Measurements from ENCODE around the gene OPCML.

OPCML gene

DNA sequence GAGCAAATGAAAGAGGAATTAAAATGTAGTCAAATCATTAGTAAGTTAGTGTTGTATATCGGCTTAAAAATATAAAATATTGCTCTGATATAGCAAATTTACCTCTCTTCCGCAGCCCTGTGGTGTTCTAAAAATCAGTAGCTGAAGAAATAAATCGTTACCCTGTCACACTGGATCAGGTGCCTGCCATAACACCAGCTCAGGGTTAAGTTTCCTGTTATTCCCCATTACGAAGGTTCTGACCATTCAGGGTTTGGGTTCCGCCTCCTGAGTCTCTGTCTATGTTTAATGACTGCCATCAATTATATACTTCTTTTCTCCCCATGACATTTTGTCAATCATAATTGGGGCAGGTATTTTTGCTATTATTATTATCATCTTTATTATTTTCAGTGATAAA lies 658.5 kb downstream of the OPCML start:
- no peak for DNase-seq (ENCODE audit: extremely low read depth in 1 of 2, low read depth in 1 of 2)

DNA sequence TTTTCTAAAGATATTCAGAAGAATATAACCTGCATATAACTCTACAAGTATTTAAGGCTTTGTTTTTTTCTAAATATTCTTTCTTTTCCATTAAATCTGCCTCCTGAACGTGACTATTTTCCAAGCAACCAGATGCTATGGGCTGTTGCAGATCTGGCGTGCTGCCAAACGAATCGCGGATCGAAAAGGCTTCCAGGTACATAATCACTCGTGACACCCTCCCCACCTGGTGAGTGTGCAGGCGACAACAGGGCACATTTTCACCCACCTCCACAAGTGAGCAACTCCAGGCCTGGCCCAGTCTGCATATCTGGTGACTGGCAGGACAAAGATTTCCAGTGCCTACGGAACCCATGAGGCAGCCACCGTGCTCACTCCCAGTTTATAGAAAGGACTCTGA lies 660.1 kb downstream of the OPCML start:
- no peak for DNase-seq (ENCODE audit: extremely low read depth in 1 of 2, low read depth in 1 of 2)

- DNase-seq (ENCODE audit: extremely low read depth in 1 of 2, low read depth in 1 of 2), result no peak
Measured at GRCh38 chr11:132866783-132867545, 665.3 kb downstream of the OPCML start.

GRCh38 chr11:132865623-132866022 lies 666.7 kb downstream of the OPCML start:
- no peak for DNase-seq (ENCODE audit: extremely low read depth in 1 of 2, low read depth in 1 of 2)

DNA sequence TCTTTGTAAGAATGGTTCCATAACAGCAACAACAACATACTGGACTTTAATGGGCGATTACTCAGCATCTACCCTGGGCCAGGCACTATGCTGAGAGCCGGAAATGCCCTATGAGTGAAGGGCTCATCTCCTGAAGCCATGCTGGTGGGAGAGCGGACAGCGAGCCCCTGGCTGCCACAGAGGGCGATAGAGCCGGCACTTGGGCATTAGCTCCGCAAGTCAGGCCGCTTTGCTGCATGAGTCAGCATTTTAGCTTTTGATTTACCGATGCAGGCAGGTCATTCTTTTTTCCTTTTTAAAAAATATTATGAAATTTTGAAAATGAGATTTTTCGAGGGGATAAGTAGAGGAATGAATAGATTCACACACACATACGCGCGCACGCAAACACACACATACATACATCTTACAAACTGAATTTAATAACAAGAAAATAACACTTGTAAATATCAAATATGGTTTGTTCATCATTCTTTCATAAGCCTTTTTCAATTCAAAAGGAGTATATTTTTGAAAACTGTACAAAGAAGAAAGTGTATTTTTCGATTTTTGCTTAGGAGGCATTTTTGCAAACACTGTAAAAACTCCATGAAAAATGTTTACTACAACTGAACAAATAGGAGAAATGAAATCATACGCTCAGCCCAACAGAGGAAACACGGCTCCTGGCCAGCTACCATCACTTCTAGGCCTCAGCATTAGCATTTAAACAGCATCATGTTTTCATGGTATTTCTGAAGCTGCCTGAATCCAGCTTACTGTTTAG lies 667.3 kb downstream of the OPCML start:
- no peak for DNase-seq (ENCODE audit: extremely low read depth in 1 of 2, low read depth in 1 of 2)

- DNase-seq (ENCODE audit: extremely low read depth in 1 of 2, low read depth in 1 of 2), result no peak
Measured at GRCh38 chr11:132862933-132863332, 669.4 kb downstream of the OPCML start.

DNA sequence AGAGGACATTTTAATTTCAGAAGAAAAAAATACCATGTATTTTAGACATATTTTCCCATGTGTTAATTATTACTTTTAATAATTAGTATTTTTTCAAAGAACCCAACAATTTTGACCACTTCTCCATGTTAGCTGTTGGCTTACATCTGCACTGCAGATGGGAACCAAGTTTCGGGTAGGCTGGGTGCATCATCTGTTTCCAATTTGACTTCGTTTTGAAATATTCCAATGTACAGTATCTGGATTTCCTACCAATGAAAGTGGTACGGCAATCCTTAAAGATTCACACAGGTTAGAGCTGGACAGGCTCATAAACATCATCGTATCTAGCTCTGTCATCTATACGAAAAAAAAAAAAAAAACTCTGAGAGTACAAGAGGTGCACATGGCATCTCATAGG lies 670.2 kb downstream of the OPCML start:
- DNase-seq (ENCODE audit: extremely low read depth in 1 of 2, low read depth in 1 of 2), result no peak

- no peak for DNase-seq (ENCODE audit: extremely low read depth in 1 of 2, low read depth in 1 of 2)
Measured at GRCh38 chr11:132859306-132859705, 673.0 kb downstream of the OPCML start.

DNA sequence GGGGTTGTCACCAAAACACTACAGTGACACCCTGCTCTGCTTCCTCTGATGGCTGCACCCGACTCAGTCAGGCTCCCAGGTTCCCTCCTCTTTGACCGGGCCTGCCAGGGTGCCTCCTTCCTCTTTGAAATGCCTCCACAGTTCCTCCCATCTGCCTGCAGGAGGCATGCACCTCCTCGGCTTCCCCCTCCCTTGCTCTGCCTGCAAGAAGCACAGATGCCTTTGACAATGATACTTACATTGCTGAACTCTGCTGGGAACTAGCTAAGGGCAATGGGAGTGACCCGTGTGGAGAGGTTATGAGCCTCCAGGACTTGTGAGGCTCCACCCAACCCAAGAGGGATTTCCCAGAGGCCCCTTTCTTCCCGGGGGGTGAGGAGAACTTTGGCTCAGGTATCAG lies 674.1 kb downstream of the OPCML start:
- DNase-seq (ENCODE audit: extremely low read depth in 1 of 2, low read depth in 1 of 2), result no peak

- DNase-seq (ENCODE audit: extremely low read depth in 1 of 2, low read depth in 1 of 2), result no peak
Measured at GRCh38 chr11:132856032-132856431, 676.3 kb downstream of the OPCML start.

GRCh38 chr11:132855516-132855915 lies 676.8 kb downstream of the OPCML start:
- no peak for DNase-seq (ENCODE audit: extremely low read depth in 1 of 2, low read depth in 1 of 2)

DNA sequence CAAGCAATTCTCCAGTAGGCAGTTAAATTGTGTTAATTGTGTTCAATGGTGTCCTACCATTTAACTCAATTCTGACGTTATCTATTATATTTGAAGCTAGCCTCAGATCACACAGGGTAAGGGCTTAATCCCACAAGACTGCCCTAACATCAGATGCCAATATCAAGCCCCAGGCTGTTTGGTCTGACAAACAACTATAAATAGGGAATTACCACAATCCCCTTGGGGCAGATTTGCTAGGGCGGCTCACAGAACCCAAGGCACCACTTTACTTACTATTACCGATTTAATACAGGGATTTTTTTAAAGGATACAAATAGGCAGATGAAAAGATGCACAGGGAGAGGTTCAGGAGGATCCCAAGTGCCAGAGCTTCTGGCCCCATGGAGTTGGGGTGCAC lies 678.4 kb downstream of the OPCML start:
- DNase-seq (ENCODE audit: extremely low read depth in 1 of 2, low read depth in 1 of 2), result no peak

- no peak for DNase-seq (ENCODE audit: extremely low read depth in 1 of 2, low read depth in 1 of 2)
Measured at GRCh38 chr11:132852361-132852760, 679.9 kb downstream of the OPCML start.

GRCh38 chr11:132851247-132851646 lies 681.1 kb downstream of the OPCML start:
- DNase-seq (ENCODE audit: extremely low read depth in 1 of 2, low read depth in 1 of 2), result no peak

- DNase-seq (ENCODE audit: extremely low read depth in 1 of 2, low read depth in 1 of 2), result no peak
Measured at GRCh38 chr11:132850266-132850665, 682.0 kb downstream of the OPCML start.

GRCh38 chr11:132848336-132848735 lies 684.0 kb downstream of the OPCML start:
- no peak for DNase-seq (ENCODE audit: extremely low read depth in 1 of 2, low read depth in 1 of 2)

DNA sequence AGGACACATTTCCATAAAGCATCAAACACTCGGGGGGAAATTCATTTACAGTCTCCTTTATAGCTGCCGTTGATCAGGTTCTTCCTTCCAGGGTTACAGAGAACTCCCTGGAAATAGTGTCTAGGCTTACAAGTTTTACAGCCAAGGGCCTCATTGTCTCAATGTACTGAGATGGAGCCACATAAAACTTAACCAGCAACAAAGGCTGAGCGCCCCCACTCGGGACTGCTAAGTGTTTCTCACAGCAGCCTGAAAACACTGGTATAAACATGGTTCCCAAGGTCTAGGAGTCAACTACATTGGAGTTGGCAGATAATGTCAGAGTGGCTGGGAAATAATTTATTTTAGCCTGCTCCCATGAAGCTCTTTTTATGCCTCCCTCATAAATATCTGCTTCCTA lies 686.2 kb downstream of the OPCML start:
- no peak for DNase-seq (ENCODE audit: extremely low read depth in 1 of 2, low read depth in 1 of 2)

DNA sequence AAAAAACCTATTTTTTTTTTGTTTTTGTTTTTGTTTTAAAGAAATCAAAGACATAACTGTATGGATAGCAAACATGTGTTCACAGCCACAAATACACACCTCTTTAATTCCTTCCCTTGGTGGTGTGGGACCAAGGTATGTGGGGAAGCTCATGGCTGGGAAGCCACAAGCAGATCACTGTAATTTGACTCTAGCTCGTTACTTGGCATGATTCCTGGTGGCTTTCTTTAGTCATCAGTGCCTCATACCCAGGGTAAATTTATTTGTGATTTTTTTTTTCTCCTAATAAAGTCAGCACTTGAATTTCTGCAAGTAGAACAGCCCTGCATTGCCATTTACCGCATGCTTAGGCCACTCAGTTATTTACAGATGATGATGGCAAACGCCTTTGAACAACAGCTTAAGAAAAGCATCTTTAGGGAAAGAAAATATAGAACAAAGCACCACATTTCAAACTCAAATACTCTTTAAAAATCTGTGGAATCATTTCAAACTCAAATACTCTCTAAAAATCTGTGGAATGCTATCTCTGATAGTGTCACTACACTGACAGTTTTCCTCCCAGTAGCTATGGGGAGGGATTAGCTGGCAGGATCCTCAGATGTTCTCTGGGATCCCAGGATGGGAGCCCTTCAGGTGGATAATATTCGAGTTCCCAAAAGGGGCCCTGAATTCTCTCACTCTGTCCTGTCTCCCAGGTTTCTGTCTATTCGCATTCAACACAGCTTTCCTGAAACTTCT lies 687.2 kb downstream of the OPCML start:
- no peak for DNase-seq (ENCODE audit: extremely low read depth in 1 of 2, low read depth in 1 of 2)

DNA sequence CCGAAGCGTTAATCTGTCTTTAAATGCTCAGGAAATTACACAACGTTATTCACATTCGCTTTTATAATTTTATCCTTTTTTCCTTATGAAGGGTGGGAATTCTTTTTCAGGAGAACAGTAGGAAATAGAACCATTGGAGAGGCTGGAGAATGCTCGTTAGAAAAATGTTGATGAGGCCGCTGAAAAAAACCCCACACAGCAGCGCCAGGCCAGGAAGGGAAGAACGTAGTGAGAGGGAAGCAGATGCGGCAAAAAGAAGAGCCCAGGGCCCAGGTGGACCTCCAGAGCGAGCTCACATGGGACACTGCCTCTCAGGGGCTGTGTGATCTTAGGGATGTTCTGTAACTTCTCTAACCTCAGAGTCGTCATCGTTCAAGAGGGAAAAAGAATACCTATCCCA lies 691.6 kb downstream of the OPCML start:
- no peak for DNase-seq (ENCODE audit: extremely low read depth in 1 of 2, low read depth in 1 of 2)

DNA sequence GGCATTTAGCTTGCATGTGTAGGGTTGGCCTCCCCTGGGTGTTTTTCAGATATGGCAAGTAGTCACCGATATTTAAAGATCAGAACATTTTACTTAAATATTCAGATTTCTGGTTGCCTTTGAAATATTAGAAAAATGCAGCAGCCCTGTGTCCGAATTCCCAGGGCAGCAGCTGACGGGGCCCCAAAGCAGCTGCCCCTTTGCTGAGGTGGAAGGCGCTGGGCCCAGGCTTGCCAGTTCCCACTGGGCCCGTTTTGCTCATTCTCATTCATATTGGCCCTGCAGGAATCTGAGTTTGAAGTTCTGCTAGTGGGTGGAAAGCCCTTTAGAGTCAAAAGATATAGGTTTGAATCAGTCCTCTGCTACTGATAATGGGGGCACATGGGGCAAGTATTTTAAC lies 692.1 kb downstream of the OPCML start:
- no peak for DNase-seq (ENCODE audit: extremely low read depth in 1 of 2, low read depth in 1 of 2)

DNA sequence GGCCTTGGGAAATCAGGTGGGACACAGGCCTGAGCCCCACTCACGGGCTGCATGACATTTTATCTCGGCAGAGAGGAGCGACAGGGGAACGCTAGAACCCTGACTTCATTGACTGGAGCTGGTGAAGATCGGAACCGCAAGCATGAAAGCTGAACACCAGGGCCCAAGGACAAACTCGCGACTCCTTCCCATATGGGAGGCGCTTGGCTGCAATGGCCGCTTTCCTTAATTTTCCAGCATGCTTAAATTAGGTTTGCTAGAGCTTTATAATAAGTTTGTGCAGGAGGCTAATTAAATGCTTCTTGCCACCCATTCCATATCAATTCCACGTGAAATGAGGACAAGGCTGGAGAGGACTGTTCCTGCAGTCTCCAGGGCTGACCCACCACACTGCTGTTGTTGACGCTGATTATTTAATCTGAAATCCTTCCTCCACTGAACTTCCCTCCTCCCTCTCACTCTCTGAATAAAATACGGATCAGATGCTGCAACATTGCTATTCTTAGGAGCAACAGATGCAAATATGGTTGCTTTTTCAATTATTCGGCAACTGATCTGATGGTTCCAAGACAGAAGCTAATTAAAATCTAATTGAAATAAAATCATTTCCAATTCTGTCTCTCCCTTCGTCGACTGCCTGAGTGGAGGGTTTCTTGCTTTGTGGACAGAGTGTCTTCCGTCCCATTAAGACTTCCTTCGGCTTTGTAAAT lies 692.9 kb downstream of the OPCML start:
- no peak for DNase-seq (ENCODE audit: extremely low read depth in 1 of 2, low read depth in 1 of 2)
